K562 (cell line): Measurements from ENCODE around the gene HES6. TPM values are rescaled to one million over a fixed set of nuclear protein-coding genes. Genes with fewer than 3 reads are reported as not detected.
A peak's percentile ranks its signal among the peaks of the same experiment; 100 is the strongest.

Experiments
- ATAC-seq: fragments of 200-7000 bp; cut with Tn5 transposase; 3 replicates; pipeline ENCODE4 v1.9.1; 2020; ENCODE audit warnings: moderate library complexity
- BruUV-seq: library from RNA; stranded (reverse); fragments of 400-500 nt; replicated peaks from 2 replicates; lab custom pipeline; 2021; lab: Mats Ljungman, UMichigan
- CTCF ChIA-PET: fragments of 300-600 bp; formaldehyde crosslinking; extraction: SDS; loops from one replicate; lab custom pipeline; 2021; ENCODE audit warnings: low intra/inter-chr PET ratio; lab: Yijun Ruan, JAX
- POLR2A ChIA-PET: fragments of 300-600, 350-650 bp; sonication (Branson Sonifier 250); formaldehyde crosslinking; extraction: SDS; loops from one replicate; lab custom pipeline; 2021; ENCODE audit warnings: antibody characterized with exemption, inconsistent platforms; lab: Yijun Ruan, JAX
- DNase-seq, 4 experiments: peaks; one replicate each; pipeline versions ENCODE4 v3.0.0 to v3.0.0-alpha.2; 2011 to 2018; ENCODE audit warnings: low spot score in 3 of 4, mixed read lengths in 3 of 4; ENCODE audit errors: extremely low read depth in 1 of 4
- FAIRE-seq: peaks from 2 replicates; lab custom pipeline; 2011; peaks lifted over from hg19 to GRCh38; lab: Jason Lieb, UNC
- H2AFZ ChIP-seq: 2 replicates; pipeline ENCODE4 v1.6.0; 2011; ENCODE audit warnings: low read depth, low read length, control low read depth, inconsistent platforms
- H3K27ac ChIP-seq: fragments of 200-600 bp; 3 replicates; pipeline ENCODE4 v1.8.0; 2011; ENCODE audit warnings: low read depth, mild to moderate bottlenecking, control low read depth, inconsistent platforms, low read length, moderate library complexity, mixed read lengths; ENCODE audit errors: extremely low read depth
- H3K27me3 ChIP-seq, 2 experiments: fragments of 300-600 bp in 1 of 2; 2 replicates in 1 of 2; 3 replicates in 1 of 2; pipeline versions ENCODE4 v1.6.0 to v1.8.0; 2011; ENCODE audit warnings: inconsistent platforms in 2 of 2, low read length in 2 of 2, mild to moderate bottlenecking in 1 of 2, mixed read lengths in 1 of 2, moderate library complexity in 1 of 2; ENCODE audit not compliant: control insufficient read depth in 2 of 2, insufficient read depth in 2 of 2
- H3K36me3 ChIP-seq: fragments of 300-600 bp; 3 replicates; pipeline ENCODE4 v1.8.0; 2011; ENCODE audit warnings: mild to moderate bottlenecking, low read length, inconsistent platforms; ENCODE audit not compliant: control insufficient read depth, insufficient read depth
- H3K4me1 ChIP-seq, 2 experiments: fragments of 200-600 bp in 1 of 2; replicated peaks in 1 of 2; 2 replicates in 1 of 2; 3 replicates in 1 of 2; pipeline versions ENCODE4 v1.5.1 to v1.8.0; 2011; ENCODE audit warnings: inconsistent platforms in 2 of 2, low read length in 2 of 2, mild to moderate bottlenecking in 1 of 2, mixed read lengths in 1 of 2, moderate library complexity in 1 of 2; ENCODE audit not compliant: control insufficient read depth in 2 of 2, insufficient read depth in 2 of 2
- H3K4me2 ChIP-seq: 2 replicates; pipeline ENCODE4 v1.6.1; 2011; ENCODE audit warnings: low read length, control low read depth, inconsistent platforms, mixed read lengths; ENCODE audit not compliant: insufficient read depth
- H3K4me3 ChIP-seq: fragments of 200-600 bp; sonication (generic), shearing (Covaris generic); 2 replicates; pipeline ENCODE4 v1.5.1; 2016; ENCODE audit warnings: control low read depth, inconsistent platforms
- H3K79me2 ChIP-seq: fragments of 200-600 bp; 3 replicates; pipeline ENCODE4 v1.8.0; 2011; ENCODE audit warnings: low read length, inconsistent platforms; ENCODE audit not compliant: control insufficient read depth, insufficient read depth
- H3K9ac ChIP-seq, 2 experiments: 2 replicates each; pipeline versions ENCODE4 v1.6.0 to v1.6.1; 2011; ENCODE audit warnings: low read depth in 2 of 2, low read length in 2 of 2, control low read depth in 1 of 2, inconsistent platforms in 1 of 2, mild to moderate bottlenecking in 1 of 2, mixed read lengths in 1 of 2; ENCODE audit not compliant: insufficient read depth in 1 of 2
- H3K9me1 ChIP-seq: one replicate; pipeline ENCODE4 v1.6.0; 2011; ENCODE audit warnings: inconsistent platforms, mild to moderate bottlenecking, low read length, moderate library complexity; ENCODE audit not compliant: control insufficient read depth, insufficient read depth
- H3K9me3 ChIP-seq: replicated peaks from 2 replicates; pipeline ENCODE4 v1.5.1; 2011; ENCODE audit warnings: low read depth, low read length, inconsistent platforms; ENCODE audit not compliant: control insufficient read depth, insufficient read depth
- H4K20me1 ChIP-seq: replicated peaks from 2 replicates; pipeline ENCODE4 v1.6.1; 2011; ENCODE audit warnings: low read length, inconsistent platforms, mixed read lengths; ENCODE audit not compliant: control insufficient read depth, insufficient read depth
- BCOR ChIP-seq: fragments of 450-650 bp; IDR thresholded peaks from 2 replicates; pipeline ENCODE4 v1.6.1; 2016
- ELF1 ChIP-seq: fragments of 200-800 bp; sonication (Bioruptor generic); IDR thresholded peaks from 2 replicates; pipeline ENCODE4 v1.6.1; 2016; ENCODE audit warnings: missing genetic modification characterization, missing compliant biosample characterization
- GABPB1 ChIP-seq: sonication (generic); formaldehyde crosslinking; IDR thresholded peaks from 2 replicates; pipeline ENCODE4 v1.8.0; 2022; ENCODE audit warnings: mild to moderate bottlenecking, missing genetic modification reagents
- KAT8 ChIP-seq: fragments of 450-650 bp; IDR thresholded peaks from 2 replicates; pipeline ENCODE4 v1.6.1; 2016; ENCODE audit warnings: low read depth, mild to moderate bottlenecking
- KLF10 ChIP-seq: fragments of 250-450 bp; sonication (Bioruptor Pico); IDR thresholded peaks from 2 replicates; pipeline ENCODE4 v1.6.1; 2021; ENCODE audit warnings: matching md5 sums
- MAX ChIP-seq: sonication (generic); formaldehyde crosslinking; IDR thresholded peaks from 2 replicates; pipeline ENCODE4 v1.9.0; 2022; ENCODE audit warnings: mild to moderate bottlenecking, missing genetic modification reagents
- POU5F1 ChIP-seq: fragments of 150-350 bp; IDR thresholded peaks from 2 replicates; pipeline ENCODE4 v1.6.1; 2014; ENCODE audit warnings: borderline replicate concordance, low read length, low read depth, mild to moderate bottlenecking; ENCODE audit not compliant: partially characterized antibody
- TARDBP ChIP-seq: fragments of 450-650 bp; IDR thresholded peaks from 2 replicates; pipeline ENCODE4 v1.6.1; 2016
- TEAD1 ChIP-seq, 2 experiments: fragments of 450-650 bp in 1 of 2; sonication (generic) in 1 of 2; formaldehyde crosslinking; IDR thresholded peaks; 2 replicates each; pipeline versions ENCODE4 v1.4.0 to v1.8.0; 2020 to 2022; ENCODE audit warnings: mild to moderate bottlenecking in 2 of 2, missing genetic modification reagents in 1 of 2
- TRIM24 ChIP-seq, 2 experiments: fragments of 450-650 bp; IDR thresholded peaks; 2 replicates each; pipeline ENCODE4 v1.6.1; 2016
- ZNF174 ChIP-seq: fragments of 250-450 bp; sonication (Bioruptor Pico); IDR thresholded peaks from 2 replicates; pipeline ENCODE4 v1.4.0; 2020; ENCODE audit warnings: mild to moderate bottlenecking
- ZNF217 ChIP-seq: sonication (generic); formaldehyde crosslinking; IDR thresholded peaks from 2 replicates; pipeline ENCODE4 v1.8.0; 2022; ENCODE audit warnings: mild to moderate bottlenecking, missing genetic modification reagents
- ZNF384 ChIP-seq: IDR thresholded peaks from 2 replicates; pipeline ENCODE4 v1.6.1; 2012; ENCODE audit warnings: low read depth, low read length, improper control_type of control experiment
- ZNF75A ChIP-seq: fragments of 450-650 bp; formaldehyde crosslinking; IDR thresholded peaks from 2 replicates; pipeline ENCODE4 v1.4.0; 2020; ENCODE audit warnings: mild to moderate bottlenecking
- ZNF79 ChIP-seq: fragments of 250-450 bp; sonication (Bioruptor Pico); IDR thresholded peaks from 2 replicates; pipeline ENCODE4 v1.4.0; 2020; ENCODE audit warnings: low read depth, mild to moderate bottlenecking, moderate library complexity
- WGBS: fragments of 100-300 bp; shearing (Covaris generic); methylation state at CpG from one replicate; pipeline ENCODE4 v1.1.6; 2016; ENCODE audit warnings: low coverage, mixed read lengths; ENCODE audit not compliant: insufficient coverage; ENCODE audit errors: missing lambda C conversion rate; 5-methylcytosine and 5-hydroxymethylcytosine counted together
- in situ Hi-C: fragments of 300-500 bp; cut with MboI; formaldehyde crosslinking; loops from 4 replicates; pipeline ENCODE4 v1.15.0; 2018; ENCODE audit warnings: inconsistent platforms, mixed read lengths
- intact Hi-C: fragments of 100-400 bp; cut with micrococcal nuclease; formaldehyde crosslinking; loops from 2 replicates; pipeline ENCODE4 v1.14.2; 2022
- polyA plus RNA-seq, 8 experiments: library from polyadenylated mRNA; depleted of rRNA in 4 of 8; stranded (reverse) in 5 of 8; unstranded in 3 of 8; fragments of >200 nt; fragmentation: Nextera tagmentation in 2 of 8; fragmentation: Illumina TruSeq in 1 of 8; extraction: Ambion mirVana in 2 of 8; extraction: Trizol in 1 of 8; gene quantifications; 2 replicates each; pipeline versions ENCODE4 v1.2.1 to v1.2.3, GENCODE V29; 2011 to 2014; ENCODE audit warnings: inconsistent platforms in 1 of 8, missing spikeins in 1 of 8
- total RNA-seq, 7 experiments: library from RNA; depleted of rRNA in 6 of 7; stranded (reverse); fragments of >200 nt in 6 of 7; fragmentation: Illumina TruSeq in 2 of 7; extraction: Trizol in 2 of 7; gene quantifications; 2 replicates each; pipeline versions ENCODE4 v1.2.1 to v1.2.3, GENCODE V29; 2011 to 2021; ENCODE audit warnings: low replicate concordance in 1 of 7

Gene HES6
- total and polyA plus RNA-seq, 9 of the 15 experiments (the other 6 are each of a cell fraction or from before 2014, with no cell fraction given): 6.2 to 133 (median 29.2) TPM

- Histone ChIP-seq H3K27me3 (peaks cover 0 to 2% of the 10 kb centered on the region in 2 experiments; a peak in 1 of 5 replicates), H3K4me2 (no peak overlapping the region), H2AFZ (no peak overlapping the region), H3K9ac (no peak overlapping the region), H3K4me1 (peaks cover 12% of the 10 kb centered on the region in 2 experiments; a peak in 4 of 5 replicates), H3K9me1 (no peaks in the 10 kb centered on the region), H3K36me3 (no peaks in the 10 kb centered on the region), H3K27ac (no peak overlapping the region), H3K79me2 (peaks cover 15% of the 10 kb centered on the region), H3K9me3 (peaks cover 3% of the 10 kb centered on the region; the same call in 1 of the 2 replicates), H4K20me1 (0 out of 2 replicates have a peak, but pooled peaks cover 4% of the 10 kb centered on the region), H3K4me3 (no peak overlapping the region)
- CTCF ChIA-PET: no interaction called here
- intact Hi-C loops (no loop called here), in situ Hi-C loops (no loop called here)
- ATAC-seq (no peak), FAIRE-seq (no peak), DNase-seq (no peak)
- BruUV-seq: no TSS peak
- WGBS: 47% methylated on average over 7 of the region's 7 CpGs
- POLR2A ChIA-PET: interaction anchor here (1.2 kb wide), 1 partner anchor 9 kb away, joined by 3 read pairs; no protein-coding TSS in a partner anchor
- TF ChIP-seq ZNF174 (CRISPR knock-in tag): no peak
- no peak for TF ChIP-seq KLF10 (CRISPR knock-in tag)
- TF ChIP-seq TRIM24 (IDR thresholded peaks at IDR 0.05): no peak
- no peak for TF ChIP-seq KAT8
- no peak for TF ChIP-seq ZNF217
Observed at GRCh38 chr2:238207006-238207405, 32.8 kb downstream of the HES6 start.

- Histone ChIP-seq H3K4me3 (peak overlapping the region; percentile 79), H4K20me1 (0 out of 2 replicates have a peak, but pooled peaks cover 12% of the 10 kb centered on the region), H2AFZ (peak overlapping the region; percentile 83), H3K4me1 (peaks cover 12 to 17% of the 10 kb centered on the region in 2 experiments; a peak in 4 of 5 replicates), H3K27me3 (no peaks in the 10 kb centered on the region), H3K79me2 (peaks cover 43% of the 10 kb centered on the region), H3K36me3 (0 out of 3 replicates have a peak, but pooled peaks cover 3% of the 10 kb centered on the region), H3K9me3 (peaks cover 3% of the 10 kb centered on the region; the same call in 1 of the 2 replicates), H3K9ac (peak overlapping the region; percentile 84 to 91), H3K9me1 (no peaks in the 10 kb centered on the region), H3K27ac (peak overlapping the region; percentile 78), H3K4me2 (peak overlapping the region; percentile 77)
- FAIRE-seq: peak; percentile 84
- 7% methylated on average over 11 of the region's 18 CpGs for WGBS
- CTCF ChIA-PET: no interaction called here
- in situ Hi-C loops (no loop called here), intact Hi-C loops (no loop called here)
- DNase-seq: peak in 2 of 4 experiments; percentile 16 to 44
- TSS peak; percentile 96 for BruUV-seq
- peak; percentile 22 for ATAC-seq
- POLR2A ChIA-PET: no interaction called here
- TF ChIP-seq ZNF79 (CRISPR knock-in tag) (peak; percentile 71), ZNF384 (peak; percentile 59; the same call in 1 of the 2 replicates), TARDBP (peak; percentile 66; the same call in 1 of the 2 replicates), BCOR (0 out of 2 replicates have a peak, but pooled peaks have one; percentile 31), ELF1 (tag) (peak; percentile 25; the same call in 1 of the 2 replicates), TEAD1 (CRISPR knock-in tag; IDR thresholded peaks at IDR 0.05) (0 out of 4 replicates have a peak, but pooled peaks of 1 of the 2 experiments have one; percentile 29), GABPB1 (no peak), ZNF75A (CRISPR knock-in tag) (no peak), POU5F1 (no peak), MAX (peak; percentile 67; the same call in 1 of the 2 replicates)
Observed at GRCh38 chr2:238203973-238204683, 35.7 kb downstream of the HES6 start.
